ENCODE results near the gene CLK3.

Gene CLK3

DNA sequence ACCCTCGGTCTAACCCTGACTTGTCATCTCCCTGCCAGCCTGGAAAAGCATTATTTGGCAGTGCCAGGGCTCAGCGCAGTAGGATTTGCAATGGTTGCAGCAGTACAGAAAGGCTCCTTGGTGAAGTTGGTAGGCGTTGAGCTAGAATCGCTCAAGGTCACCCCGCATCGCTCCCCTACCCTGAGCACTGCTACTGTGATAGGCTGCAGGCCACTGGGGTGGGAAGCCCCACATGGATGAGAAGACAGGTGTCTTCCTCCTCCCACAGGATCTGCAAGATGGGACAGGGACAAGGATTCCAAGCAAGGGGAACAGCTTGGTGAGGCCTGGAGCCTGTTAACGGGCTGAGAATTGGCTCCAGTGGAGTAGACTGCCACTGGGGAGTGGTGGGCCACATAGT lies 10.7 kb downstream of the CLK3 start:
- Histone ChIP-seq H3K36me3 (replicated peaks; ENCODE audit: insufficient read depth, low read length) (peaks cover 33% of the 10 kb centered on the region; the same call in 1 of the 2 replicates), H3K79me2 (ENCODE audit: low read length) (peaks cover 73% of the 10 kb centered on the region), H3K4me3 (ENCODE audit: low read length) (no peak overlapping the region), H3K27me3 (replicated peaks; ENCODE audit: insufficient read depth, low read length) (no peaks in the 10 kb centered on the region), H4K20me1 (ENCODE audit: insufficient read depth, low read length) (0 out of 2 replicates have a peak, but pooled peaks cover 2% of the 10 kb centered on the region), H2AFZ (ENCODE audit: low read length) (no peak overlapping the region), H3K27ac (ENCODE audit: low read length) (peak overlapping the region; percentile 90), H3F3A (ENCODE audit: insufficient read depth, low read length) (peaks cover 58% of the 10 kb centered on the region), H3K4me2 (ENCODE audit: low read depth, low read length) (peak overlapping the region; percentile 55), H3K9ac (ENCODE audit: low read length) (peak overlapping the region; percentile 49; the same call in 1 of the 2 replicates), H3K9me2 (replicated peaks; ENCODE audit: insufficient read depth, low read length) (no peaks in the 10 kb centered on the region), H3K9me3 (replicated peaks; ENCODE audit: insufficient read depth, low read length) (no peaks in the 10 kb centered on the region), H3K4me1 (ENCODE audit: low read length) (peaks cover 67% of the 10 kb centered on the region)
- DNase-seq, result no peak
- no peak for TF ChIP-seq EZH2phosphoT487 (IDR thresholded peaks at IDR 0.05; ENCODE audit: low read length)
- TF ChIP-seq EZH2 (optimal IDR thresholded peaks at IDR 0.05; ENCODE audit: low read depth, low read length), result no peak
- TF ChIP-seq, protein P1, sequence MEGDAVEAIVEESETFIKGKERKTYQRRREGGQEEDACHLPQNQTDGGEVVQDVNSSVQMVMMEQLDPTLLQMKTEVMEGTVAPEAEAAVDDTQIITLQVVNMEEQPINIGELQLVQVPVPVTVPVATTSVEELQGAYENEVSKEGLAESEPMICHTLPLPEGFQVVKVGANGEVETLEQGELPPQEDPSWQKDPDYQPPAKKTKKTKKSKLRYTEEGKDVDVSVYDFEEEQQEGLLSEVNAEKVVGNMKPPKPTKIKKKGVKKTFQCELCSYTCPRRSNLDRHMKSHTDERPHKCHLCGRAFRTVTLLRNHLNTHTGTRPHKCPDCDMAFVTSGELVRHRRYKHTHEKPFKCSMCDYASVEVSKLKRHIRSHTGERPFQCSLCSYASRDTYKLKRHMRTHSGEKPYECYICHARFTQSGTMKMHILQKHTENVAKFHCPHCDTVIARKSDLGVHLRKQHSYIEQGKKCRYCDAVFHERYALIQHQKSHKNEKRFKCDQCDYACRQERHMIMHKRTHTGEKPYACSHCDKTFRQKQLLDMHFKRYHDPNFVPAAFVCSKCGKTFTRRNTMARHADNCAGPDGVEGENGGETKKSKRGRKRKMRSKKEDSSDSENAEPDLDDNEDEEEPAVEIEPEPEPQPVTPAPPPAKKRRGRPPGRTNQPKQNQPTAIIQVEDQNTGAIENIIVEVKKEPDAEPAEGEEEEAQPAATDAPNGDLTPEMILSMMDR (IDR thresholded peaks at IDR 0.05; ENCODE audit: low read length), result no peak

GRCh38 chr15:74626752-74627692 lies 11.4 kb downstream of the CLK3 start:
- Histone ChIP-seq H3F3A (ENCODE audit: insufficient read depth, low read length) (peaks cover 59% of the 10 kb centered on the region), H3K9ac (ENCODE audit: low read length) (peak overlapping the region; percentile 54), H3K9me2 (replicated peaks; ENCODE audit: insufficient read depth, low read length) (no peaks in the 10 kb centered on the region), H4K20me1 (ENCODE audit: insufficient read depth, low read length) (no peaks in the 10 kb centered on the region), H3K36me3 (replicated peaks; ENCODE audit: insufficient read depth, low read length) (peaks cover 33% of the 10 kb centered on the region; the same call in 1 of the 2 replicates), H3K27ac (ENCODE audit: low read length) (peak overlapping the region; percentile 90), H3K79me2 (ENCODE audit: low read length) (peaks cover 66% of the 10 kb centered on the region), H3K4me3 (ENCODE audit: low read length) (peak overlapping the region; percentile 28), H3K4me1 (ENCODE audit: low read length) (peaks cover 64% of the 10 kb centered on the region), H3K27me3 (replicated peaks; ENCODE audit: insufficient read depth, low read length) (no peaks in the 10 kb centered on the region), H2AFZ (ENCODE audit: low read length) (no peak overlapping the region), H3K4me2 (ENCODE audit: low read depth, low read length) (peak overlapping the region; percentile 55), H3K9me3 (replicated peaks; ENCODE audit: insufficient read depth, low read length) (no peaks in the 10 kb centered on the region)
- peak; percentile 91 for DNase-seq
- TF ChIP-seq EZH2phosphoT487 (IDR thresholded peaks at IDR 0.05; ENCODE audit: low read length) (no peak), EZH2 (optimal IDR thresholded peaks at IDR 0.05; ENCODE audit: low read depth, low read length) (no peak)
- TF ChIP-seq, protein P1 (IDR thresholded peaks at IDR 0.05; ENCODE audit: low read length), result no peak

DNA sequence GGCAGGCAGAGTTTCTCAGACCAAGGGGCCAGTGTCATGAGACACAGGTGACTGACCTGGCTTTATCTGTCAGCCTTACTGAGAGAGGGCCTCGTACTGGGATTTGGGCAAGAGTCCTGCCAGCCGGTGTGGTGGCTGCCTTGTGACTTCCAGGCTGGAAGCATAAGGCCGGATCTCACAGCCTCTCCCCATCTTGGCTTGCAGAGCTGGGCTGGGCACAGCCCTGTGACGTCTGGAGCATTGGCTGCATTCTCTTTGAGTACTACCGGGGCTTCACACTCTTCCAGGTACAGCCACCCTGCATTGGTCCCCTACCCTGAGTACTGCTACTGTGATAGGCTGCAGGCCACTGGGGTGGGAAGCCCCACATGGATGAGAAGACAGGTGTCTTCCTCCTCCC lies 12.1 kb downstream of the CLK3 start:
- H3K79me2 ChIP-seq (ENCODE audit: low read length), result peaks cover 59% of the 10 kb centered on the region
- H3K4me2 ChIP-seq (ENCODE audit: low read depth, low read length), result peak overlapping the region; percentile 55
- H3K27ac ChIP-seq (ENCODE audit: low read length), result peak overlapping the region; percentile 90
- no peaks in the 10 kb centered on the region for H3K27me3 ChIP-seq (replicated peaks; ENCODE audit: insufficient read depth, low read length)
- TF ChIP-seq, protein P1 (IDR thresholded peaks at IDR 0.05; ENCODE audit: low read length), result no peak
- TF ChIP-seq EZH2phosphoT487 (IDR thresholded peaks at IDR 0.05; ENCODE audit: low read length) (no peak), EZH2 (optimal IDR thresholded peaks at IDR 0.05; ENCODE audit: low read depth, low read length) (no peak)
- H3K36me3 ChIP-seq (replicated peaks; ENCODE audit: insufficient read depth, low read length), result peaks cover 31% of the 10 kb centered on the region; the same call in 1 of the 2 replicates
- no peaks in the 10 kb centered on the region for H3K9me3 ChIP-seq (replicated peaks; ENCODE audit: insufficient read depth, low read length)
- H3K4me3 ChIP-seq (ENCODE audit: low read length), result peak overlapping the region; percentile 28
- H3F3A ChIP-seq (ENCODE audit: insufficient read depth, low read length), result peaks cover 59% of the 10 kb centered on the region
- H4K20me1 ChIP-seq (ENCODE audit: insufficient read depth, low read length), result 0 out of 2 replicates have a peak, but pooled peaks cover 4% of the 10 kb centered on the region
- no peaks in the 10 kb centered on the region for H3K9me2 ChIP-seq (replicated peaks; ENCODE audit: insufficient read depth, low read length)
- peaks cover 63% of the 10 kb centered on the region for H3K4me1 ChIP-seq (ENCODE audit: low read length)
- DNase-seq, result no peak
- H2AFZ ChIP-seq (ENCODE audit: low read length), result no peak overlapping the region
- H3K9ac ChIP-seq (ENCODE audit: low read length), result peak overlapping the region; percentile 54
